ENCODE data around the gene ZNF608. TPM values are rescaled to one million over a fixed set of nuclear protein-coding genes. Genes with fewer than 3 reads are reported as not detected.

ZNF608 gene
- total and polyA plus RNA-seq, 2 experiments from 2014 or later: 12.4 to 30.0 TPM

DNA sequence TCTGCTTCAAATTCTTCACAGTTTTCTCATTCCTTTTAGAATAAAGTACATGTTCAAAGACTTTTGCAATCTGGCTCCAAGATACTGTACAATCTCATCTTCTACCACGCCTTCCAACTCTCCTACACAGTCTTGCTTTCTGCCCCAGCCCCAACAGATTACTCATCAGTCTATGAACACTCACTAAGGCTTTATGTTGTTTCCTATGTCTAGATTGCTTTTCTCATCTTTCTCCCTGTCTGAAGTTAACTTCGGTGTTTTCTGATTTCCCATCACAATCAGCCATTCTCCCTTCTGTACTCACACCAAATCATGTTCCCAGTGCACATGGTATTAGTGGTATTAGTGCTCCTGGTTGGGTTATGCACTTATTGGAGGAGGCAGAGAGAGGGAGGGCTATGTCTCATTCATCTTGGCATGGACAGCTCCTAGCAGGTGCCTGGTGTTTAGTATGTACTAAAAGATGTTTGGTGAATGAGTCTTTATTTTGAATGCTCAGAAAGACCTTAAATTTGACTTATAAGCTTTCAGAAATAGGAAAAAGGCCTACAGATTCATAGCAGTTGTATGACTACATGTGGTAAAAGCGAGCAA, 44.0 kb upstream of the ZNF608 start:
- DNase-seq (ENCODE audit: low spot score): peak; percentile 24
- peaks cover 15% of the 10 kb centered on the region for H3K4me1 ChIP-seq (ENCODE audit: insufficient read depth)
- H3K27me3 ChIP-seq: no peaks in the 10 kb centered on the region
- H3K36me3 ChIP-seq (replicated peaks; ENCODE audit: insufficient read depth, low read depth): no peaks in the 10 kb centered on the region
- no peaks in the 10 kb centered on the region for H3K9me2 ChIP-seq (replicated peaks; ENCODE audit: insufficient read depth)
- H3K27ac ChIP-seq: peak overlapping the region; percentile 65
- peak overlapping the region; percentile 5 for H3K4me2 ChIP-seq
- no peak for TF ChIP-seq EZH2 (IDR thresholded peaks at IDR 0.05; ENCODE audit: borderline replicate concordance)
- no peak for TF ChIP-seq CTCF (IDR thresholded peaks at IDR 0.05; ENCODE audit: poor library complexity)
- TF ChIP-seq EZH2phosphoT487 (IDR thresholded peaks at IDR 0.05; ENCODE audit: low read depth, severe bottlenecking, unreplicated experiment): no peak
- no peaks in the 10 kb centered on the region for H3K79me2 ChIP-seq
- H3K9me3 ChIP-seq (ENCODE audit: low read depth): no peaks in the 10 kb centered on the region
- H2AFZ ChIP-seq: no peak overlapping the region
- WGBS (ENCODE audit: low lambda C conversion rate, missing lambda C conversion rate): 80% methylated on average over 3 of the region's 3 CpGs
- no peak overlapping the region for H3K4me3 ChIP-seq
- no peaks in the 10 kb centered on the region for H4K20me1 ChIP-seq (ENCODE audit: insufficient read depth, poor library complexity, severe bottlenecking)

GRCh38 chr5:124789104-124789605, 42.7 kb upstream of the ZNF608 start:
- 86% methylated on average over 4 of the region's 4 CpGs for WGBS (ENCODE audit: low lambda C conversion rate, missing lambda C conversion rate)
- Histone ChIP-seq H3K4me2 (no peak overlapping the region), H3K4me1 (ENCODE audit: insufficient read depth) (peaks cover 15% of the 10 kb centered on the region), H4K20me1 (ENCODE audit: insufficient read depth, poor library complexity, severe bottlenecking) (no peaks in the 10 kb centered on the region), H3K27me3 (no peaks in the 10 kb centered on the region), H3K9me3 (ENCODE audit: low read depth) (no peaks in the 10 kb centered on the region), H3K9me2 (replicated peaks; ENCODE audit: insufficient read depth) (no peaks in the 10 kb centered on the region), H2AFZ (no peak overlapping the region), H3K79me2 (no peaks in the 10 kb centered on the region), H3K27ac (no peak overlapping the region), H3K4me3 (no peak overlapping the region), H3K36me3 (replicated peaks; ENCODE audit: insufficient read depth, low read depth) (no peaks in the 10 kb centered on the region)
- TF ChIP-seq EZH2 (IDR thresholded peaks at IDR 0.05; ENCODE audit: borderline replicate concordance): no peak
- TF ChIP-seq EZH2phosphoT487 (IDR thresholded peaks at IDR 0.05; ENCODE audit: low read depth, severe bottlenecking, unreplicated experiment): no peak
- no peak for TF ChIP-seq CTCF (IDR thresholded peaks at IDR 0.05; ENCODE audit: poor library complexity)
- DNase-seq (ENCODE audit: low spot score): no peak

DNA sequence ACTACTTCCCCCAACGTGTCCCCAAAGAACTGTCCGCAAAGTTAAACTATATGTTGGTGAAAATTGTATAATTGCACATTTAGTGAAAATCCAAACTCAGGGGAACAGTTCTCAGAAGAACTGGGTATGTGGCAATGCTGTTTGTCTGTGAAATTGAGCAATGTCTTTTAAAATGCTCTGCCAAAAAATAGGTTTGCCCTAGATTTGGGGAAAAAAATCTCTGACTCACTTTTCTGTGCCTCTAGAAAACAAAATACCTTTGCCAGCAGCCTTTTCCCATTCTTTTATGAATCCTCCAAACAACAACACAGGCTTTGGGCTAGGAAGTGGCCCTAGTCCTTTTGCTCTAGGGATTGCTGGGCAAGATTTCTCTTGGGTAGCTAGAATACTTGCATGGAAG, 37.4 kb upstream of the ZNF608 start:
- Histone ChIP-seq H2AFZ (no peak overlapping the region), H3K4me3 (no peak overlapping the region), H3K27me3 (no peaks in the 10 kb centered on the region), H3K4me2 (no peak overlapping the region), H3K36me3 (replicated peaks; ENCODE audit: insufficient read depth, low read depth) (no peaks in the 10 kb centered on the region), H3K4me1 (ENCODE audit: insufficient read depth) (peaks cover 4% of the 10 kb centered on the region), H3K9me2 (replicated peaks; ENCODE audit: insufficient read depth) (no peaks in the 10 kb centered on the region), H4K20me1 (ENCODE audit: insufficient read depth, poor library complexity, severe bottlenecking) (no peaks in the 10 kb centered on the region), H3K27ac (no peak overlapping the region), H3K9me3 (ENCODE audit: low read depth) (no peaks in the 10 kb centered on the region), H3K79me2 (no peaks in the 10 kb centered on the region)
- DNase-seq (ENCODE audit: low spot score): no peak
- TF ChIP-seq CTCF (IDR thresholded peaks at IDR 0.05; ENCODE audit: poor library complexity) (no peak), EZH2phosphoT487 (IDR thresholded peaks at IDR 0.05; ENCODE audit: low read depth, severe bottlenecking, unreplicated experiment) (no peak), EZH2 (IDR thresholded peaks at IDR 0.05; ENCODE audit: borderline replicate concordance) (no peak)
- 83% methylated on average over 2 of the region's 2 CpGs for WGBS (ENCODE audit: low lambda C conversion rate, missing lambda C conversion rate)

All from hepatocyte (in vitro differentiated cells).